HG03108 (cell line): ENCODE results near the gene ZNF174.
A peak's percentile ranks its signal among the peaks of the same experiment; 100 is the strongest.

Experiments
- ATAC-seq: cut with Tn5 transposase; IDR thresholded peaks from one replicate; pipeline ENCODE4 v1.9.1; 2021; ENCODE audit warnings: moderate library complexity; ENCODE audit not compliant: unreplicated experiment

Gene ZNF174

DNA sequence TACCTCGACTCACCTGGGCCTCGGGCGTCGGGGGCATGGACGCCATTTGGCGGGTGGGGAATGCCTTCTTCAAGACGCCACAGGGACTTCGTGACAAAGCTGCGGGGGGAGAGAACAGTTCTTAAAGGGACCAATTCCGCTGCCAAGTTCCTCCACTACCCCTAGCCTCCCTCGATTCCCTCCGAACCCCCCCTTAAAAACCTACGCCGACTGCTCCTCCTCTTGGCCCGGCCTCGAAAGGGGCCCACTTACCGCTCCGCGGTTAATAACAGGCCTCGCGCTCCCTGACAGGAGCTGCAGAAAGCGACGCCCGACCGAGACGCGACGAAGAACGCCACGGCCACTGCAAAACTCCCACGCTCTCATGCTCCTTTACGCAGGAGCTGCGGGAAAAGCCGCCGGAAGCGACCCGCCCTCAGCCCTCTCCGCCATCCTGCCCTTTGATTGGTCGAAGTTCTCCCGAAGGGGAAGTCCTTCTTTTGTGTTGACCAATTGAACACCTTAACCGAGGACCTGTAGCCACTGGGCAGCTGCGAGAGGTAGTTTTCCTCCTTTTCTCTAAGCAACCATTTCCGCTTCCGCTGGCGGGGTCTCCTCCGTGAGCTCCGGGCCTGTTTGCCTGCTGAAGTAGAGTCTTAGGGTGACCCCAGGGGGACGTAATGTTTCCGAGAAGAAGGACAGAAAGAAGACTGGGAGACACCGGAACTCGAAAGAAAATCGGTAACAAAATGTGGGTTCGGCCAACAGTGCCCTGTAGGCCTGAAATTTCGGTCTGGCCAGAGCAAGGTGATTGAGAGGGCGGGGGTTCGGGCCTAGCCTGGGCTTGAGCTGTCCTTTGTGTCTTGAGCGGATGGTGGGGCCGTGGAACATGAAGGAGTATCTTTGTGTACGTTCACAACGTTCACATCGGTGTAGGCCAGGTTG lies 42.4 kb downstream of the ZNF174 start, which contains the start of the genes NAA60 and ZNF597:
NAA60 (plus strand) TSS at position 573 of the 924 bp plus-strand sequence. CDS start 32,548 bp downstream, outside the sequence.
ZNF597 (minus strand) TSS at position 397 of the 924 bp plus-strand sequence; CDS start at position 46, 351 bp downstream.
- peak; percentile 89 for ATAC-seq

DNA sequence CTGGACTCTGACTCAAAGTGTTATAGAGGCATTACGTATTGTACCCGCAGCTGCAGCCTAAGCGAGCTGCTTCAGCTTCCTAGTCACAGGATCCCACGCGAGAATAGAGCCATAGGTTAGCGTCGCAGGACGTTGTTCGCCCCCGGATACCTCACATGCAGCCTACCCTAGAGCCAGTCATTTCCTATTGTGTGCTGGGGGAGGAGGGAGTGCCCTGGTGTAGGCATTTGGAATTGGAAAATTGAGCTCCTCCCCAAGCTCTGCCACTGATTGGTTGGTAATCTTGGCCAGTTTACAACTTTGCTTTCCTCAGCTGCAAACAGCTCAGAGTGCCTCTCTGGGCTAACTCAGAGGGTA lies 43.0 kb downstream of the ZNF174 start:
- ATAC-seq, result peak; percentile 18

DNA sequence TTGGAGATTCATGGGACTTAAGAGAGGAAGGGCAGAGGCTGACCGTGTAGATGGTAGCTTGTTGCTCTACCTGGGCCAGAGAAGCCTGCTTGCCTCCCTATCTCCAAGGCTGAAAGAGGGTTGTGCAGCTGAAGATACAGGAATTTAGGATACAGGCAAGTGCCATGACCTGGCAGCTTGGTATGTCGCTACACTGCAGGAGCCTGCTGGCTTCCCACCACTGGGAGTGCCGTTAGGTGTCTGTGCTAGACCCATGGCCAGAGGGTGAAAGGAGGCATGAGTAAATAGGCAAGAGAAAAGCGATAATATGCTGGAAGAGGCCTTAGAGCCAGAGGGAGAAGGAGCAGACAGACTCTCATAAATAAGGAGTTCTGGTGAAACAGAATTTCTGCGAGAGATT lies 53.1 kb downstream of the ZNF174 start:
- ATAC-seq, result no peak

DNA sequence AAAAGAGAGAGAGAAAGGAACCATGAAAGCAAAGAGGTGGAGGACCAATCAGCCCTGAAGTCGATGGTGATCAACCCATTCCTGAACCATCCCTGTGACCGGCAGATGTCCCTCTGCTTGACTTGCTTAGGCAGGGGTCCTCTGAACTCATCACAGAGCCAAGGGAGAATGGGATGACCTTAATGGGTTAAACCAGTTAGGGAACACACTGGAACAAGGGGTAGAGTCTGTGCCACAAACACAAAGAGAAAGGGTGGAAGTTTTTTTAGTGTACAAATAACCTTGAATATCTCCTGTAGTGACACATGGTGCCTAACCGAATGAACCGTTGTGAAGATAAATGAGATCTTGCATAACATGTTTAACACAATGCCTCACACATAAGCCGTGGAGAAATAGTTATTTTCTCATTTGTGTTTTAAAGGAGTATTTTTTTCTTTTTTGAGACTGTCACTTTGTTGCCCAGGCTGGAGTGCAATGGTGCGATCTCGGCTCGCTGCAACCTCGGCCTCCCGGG lies 53.7 kb downstream of the ZNF174 start:
- no peak for ATAC-seq

DNA sequence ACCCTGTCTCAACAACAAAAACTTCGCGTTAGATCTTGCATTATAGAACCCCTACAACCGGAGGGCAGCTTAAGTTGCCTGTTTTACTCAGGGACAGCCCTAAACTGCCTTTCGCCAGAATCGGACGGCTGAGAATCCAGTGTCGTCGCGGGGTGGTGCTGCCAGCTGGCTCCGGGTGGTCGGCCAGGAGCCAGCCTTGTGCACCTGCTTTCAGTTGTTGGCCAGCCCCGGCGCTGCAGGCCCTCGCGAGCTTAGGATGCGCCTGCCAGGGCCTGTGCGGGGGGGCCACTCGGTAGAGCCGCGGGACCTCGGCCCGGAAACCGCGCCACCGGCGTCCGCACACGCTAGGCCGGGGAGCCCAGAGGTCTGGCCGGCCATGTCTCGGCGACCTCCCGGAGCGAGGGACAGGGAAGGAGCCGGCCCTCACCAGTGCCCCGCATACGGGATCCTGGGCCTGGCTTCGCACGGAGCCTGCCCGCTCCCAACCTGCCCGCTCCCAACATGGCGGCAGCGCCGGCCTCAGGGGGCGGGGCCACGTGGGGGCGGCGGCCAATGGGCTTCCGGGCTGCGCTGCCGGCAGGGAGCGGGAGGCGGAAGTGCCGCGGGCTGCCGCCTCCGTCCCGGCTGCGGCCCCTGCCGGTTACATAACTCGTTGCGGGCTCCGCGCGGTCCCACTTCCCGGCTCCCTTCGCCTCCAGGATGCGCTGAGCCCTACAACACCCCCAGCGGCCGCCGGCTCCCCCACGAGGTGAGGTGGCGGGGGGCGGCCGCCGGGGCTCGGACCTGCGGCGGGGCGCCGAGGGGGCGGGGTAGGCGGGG lies 56.6 kb downstream of the ZNF174 start:
- peak; percentile 78 for ATAC-seq

DNA sequence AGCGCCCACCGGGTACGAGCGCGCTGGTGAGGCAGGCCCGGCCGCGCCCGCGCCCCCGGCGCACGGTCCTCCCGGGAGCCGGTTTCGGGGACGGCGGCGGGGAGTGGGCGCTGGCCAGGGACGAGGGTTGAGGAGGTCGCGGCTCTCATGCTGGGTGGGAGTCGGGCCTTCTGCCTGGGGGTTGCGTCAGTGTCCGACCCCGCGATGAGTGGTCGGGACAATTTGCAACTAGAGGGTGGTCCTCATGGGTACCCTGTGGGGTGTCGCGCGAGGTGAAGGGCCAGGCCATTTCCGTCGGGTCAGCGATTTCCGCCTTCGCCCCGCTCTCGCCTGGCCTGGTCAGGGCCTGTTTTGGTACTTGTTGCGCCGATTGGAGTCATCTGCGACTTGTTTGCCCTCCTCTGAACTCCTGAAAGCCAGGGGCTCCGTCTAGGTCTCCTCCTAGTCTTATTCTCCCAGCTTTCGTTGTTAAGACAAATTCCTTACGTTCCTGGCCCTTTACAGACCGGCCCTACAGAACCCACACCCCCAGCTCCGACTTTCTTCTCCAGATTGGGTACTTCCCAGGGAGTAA lies 57.4 kb downstream of the ZNF174 start:
- no peak for ATAC-seq

DNA sequence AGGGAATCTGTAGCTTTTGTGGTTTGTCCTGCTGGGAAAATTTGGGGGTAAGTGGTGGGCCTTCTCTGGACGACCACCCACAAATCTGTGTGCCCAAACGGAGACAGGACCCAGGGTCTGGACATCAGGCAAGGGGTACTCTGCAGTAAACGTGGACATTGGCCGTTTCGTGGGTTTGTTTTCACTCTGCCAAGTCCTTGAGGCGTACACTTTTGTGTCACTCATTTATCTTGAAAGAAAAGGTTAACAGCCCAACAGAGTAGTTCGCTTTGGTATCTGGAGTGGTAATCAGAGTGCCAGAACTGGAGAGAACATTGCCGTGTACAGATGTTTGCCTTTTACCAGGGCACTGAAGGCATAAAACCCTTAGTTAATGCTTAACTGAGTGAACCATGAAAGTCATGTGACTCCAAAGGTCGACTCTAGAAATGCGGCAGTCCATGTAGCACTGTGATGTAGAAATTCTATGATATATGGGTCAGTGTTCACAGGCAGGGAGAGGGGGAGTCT lies 57.9 kb downstream of the ZNF174 start:
- no peak for ATAC-seq
